Spleen (tissue), 11 donors: ENCODE data around the gene OR8J1. TPM values are rescaled to one million over a fixed set of nuclear protein-coding genes. Genes with fewer than 3 reads are reported as not detected.
"Not testable (repeated sequence)": the region's sequence is repeated elsewhere in the genome, so short reads cannot be mapped to it uniquely, and the experiment has no call there.

Source experiments
- DNase-seq: peaks from one replicate; pipeline ENCODE4 v3.0.0-alpha.2; 2020
- H3K27ac ChIP-seq, 8 donors: fragments of 200-600 bp; sonication (generic) in 7 of 8; 1 replicate in 4 of 8; 2 replicates in 4 of 8; pipeline versions ENCODE4 v1.5.0 to v1.8.0; 2016 to 2021; ENCODE audit warnings: inconsistent platforms in 4 of 8, mild to moderate bottlenecking in 4 of 8, moderate library complexity in 1 of 8
- H3K27me3 ChIP-seq, 7 donors: fragments of 200-600 bp; sonication (generic) in 6 of 7; replicated peaks in 1 of 7; 1 replicate in 4 of 7; 2 replicates in 3 of 7; pipeline versions ENCODE4 v1.5.0 to v1.8.0; 2016 to 2021; ENCODE audit warnings: inconsistent platforms in 3 of 7, mild to moderate bottlenecking in 1 of 7
- H3K36me3 ChIP-seq, 6 donors: fragments of 200-600 bp; sonication (generic) in 5 of 6; 1 replicate in 4 of 6; 2 replicates in 2 of 6; pipeline versions ENCODE4 v1.5.0 to v1.8.0; 2016 to 2021; ENCODE audit warnings: inconsistent platforms in 2 of 6
- H3K4me1 ChIP-seq, 6 donors: fragments of 200-600 bp; sonication (generic) in 5 of 6; 1 replicate in 3 of 6; 2 replicates in 3 of 6; pipeline versions ENCODE4 v1.5.0 to v1.8.0; 2016 to 2021; ENCODE audit warnings: inconsistent platforms in 3 of 6
- H3K4me3 ChIP-seq, 8 donors: fragments of 200-600 bp; sonication (generic) in 7 of 8; 1 replicate in 4 of 8; 2 replicates in 4 of 8; pipeline versions ENCODE4 v1.5.0 to v1.8.0; 2016 to 2021; ENCODE audit warnings: inconsistent platforms in 4 of 8, mild to moderate bottlenecking in 4 of 8, moderate library complexity in 2 of 8
- H3K9me3 ChIP-seq, 8 donors: fragments of 200-600 bp; sonication (generic) in 7 of 8; 1 replicate in 4 of 8; 2 replicates in 4 of 8; pipeline versions ENCODE4 v1.5.0 to v1.8.0; 2016 to 2021; ENCODE audit warnings: inconsistent platforms in 4 of 8
- POLR2A ChIP-seq, 3 donors: fragments of 450-650 bp; IDR thresholded peaks; one replicate each; pipeline ENCODE4 v1.5.1; 2017; ENCODE audit warnings: antibody characterized with exemption in 3 of 3, mild to moderate bottlenecking in 1 of 3
- POLR2AphosphoS5 ChIP-seq, 3 donors: sonication (generic); formaldehyde crosslinking; IDR thresholded peaks; one replicate each; pipeline ENCODE4 v1.5.1; 2017; ENCODE audit warnings: antibody characterized with exemption in 3 of 3
- WGBS, 5 donors: extraction: QIAGEN DNeasy Blood & Tissue Kit in 3 of 5; methylation state at CpG; one replicate each; pipeline versions ENCODE4 v1.1.5 to v1.1.7; 2013 to 2018; 5-methylcytosine and 5-hydroxymethylcytosine counted together
- intact Hi-C: fragments of 100-400 bp; cut with DNase I; formaldehyde crosslinking; loops from one replicate; pipeline ENCODE4 v1.15.0; 2023; ENCODE audit warnings: low total_unique reads
- polyA plus RNA-seq, 3 donors: library from polyadenylated mRNA; stranded (reverse); fragments of 200-250 nt; gene quantifications; one replicate each; pipeline ENCODE4 v1.2.1, GENCODE V29; 2013
- total RNA-seq, 7 donors: library from RNA; depleted of rRNA in 3 of 7; stranded (reverse); fragments of >200 nt in 3 of 7; fragmentation: NEBNext Ultra II Directional in 4 of 7; extraction: Animal tissue kit (Norgen Biotek cat#: 25700) in 4 of 7; gene quantifications; one replicate each; pipeline versions ENCODE4 v1.1.0 to v1.2.1, GENCODE V29; 2016 to 2021
- TF ChIP-seq, protein P1 (sequence below), 11 experiments: fragments of 200-600 bp in 7 of 11; fragments of 450-650 bp in 4 of 11; sonication (generic) in 4 of 11; IDR thresholded peaks in 8 of 11; conservative IDR thresholded peaks in 3 of 11; 1 replicate in 7 of 11; 2 replicates in 4 of 11; pipeline versions ENCODE4 v1.4.0 to v1.8.0; 2016 to 2021; ENCODE audit warnings: antibody characterized with exemption in 11 of 11, inconsistent platforms in 4 of 11, mild to moderate bottlenecking in 1 of 11
- donor health status: healthy with polysubstance abuse.
- donor health status: DM: no; HTN: no; CAD: no; lungs with moderate emphysema.
- donor health status: DM: no; HTN: no; CAD: no.
- donor health status: Bipolar disorder and iron deficiency.
- donor health status: healthy.
- donor health status: DM: no; HTN: no; CAD: no.
- donor health status: DM: yes; HTN: yes; CAD: no.

The OR8J1 gene
- total and polyA plus RNA-seq, 10 donors = not detected

GRCh38 chr11:56380120-56380519 is 26.0 kb downstream of the OR8J1 start:
- TF ChIP-seq, protein P1, sequence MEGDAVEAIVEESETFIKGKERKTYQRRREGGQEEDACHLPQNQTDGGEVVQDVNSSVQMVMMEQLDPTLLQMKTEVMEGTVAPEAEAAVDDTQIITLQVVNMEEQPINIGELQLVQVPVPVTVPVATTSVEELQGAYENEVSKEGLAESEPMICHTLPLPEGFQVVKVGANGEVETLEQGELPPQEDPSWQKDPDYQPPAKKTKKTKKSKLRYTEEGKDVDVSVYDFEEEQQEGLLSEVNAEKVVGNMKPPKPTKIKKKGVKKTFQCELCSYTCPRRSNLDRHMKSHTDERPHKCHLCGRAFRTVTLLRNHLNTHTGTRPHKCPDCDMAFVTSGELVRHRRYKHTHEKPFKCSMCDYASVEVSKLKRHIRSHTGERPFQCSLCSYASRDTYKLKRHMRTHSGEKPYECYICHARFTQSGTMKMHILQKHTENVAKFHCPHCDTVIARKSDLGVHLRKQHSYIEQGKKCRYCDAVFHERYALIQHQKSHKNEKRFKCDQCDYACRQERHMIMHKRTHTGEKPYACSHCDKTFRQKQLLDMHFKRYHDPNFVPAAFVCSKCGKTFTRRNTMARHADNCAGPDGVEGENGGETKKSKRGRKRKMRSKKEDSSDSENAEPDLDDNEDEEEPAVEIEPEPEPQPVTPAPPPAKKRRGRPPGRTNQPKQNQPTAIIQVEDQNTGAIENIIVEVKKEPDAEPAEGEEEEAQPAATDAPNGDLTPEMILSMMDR (IDR thresholded peaks at IDR 0.05 in 8 of 11, conservative IDR thresholded peaks at IDR 0.05 in 3 of 11) = no peak
- TF ChIP-seq POLR2AphosphoS5 (IDR thresholded peaks at IDR 0.05) (no peak), POLR2A (IDR thresholded peaks at IDR 0.05) (no peak)
- Histone ChIP-seq H3K4me3 (no peak overlapping the region), H3K27ac (no peak overlapping the region), H3K36me3 (no peaks in the 10 kb centered on the region), H3K27me3 (no peaks in the 10 kb centered on the region), H3K4me1 (no peaks in the 10 kb centered on the region), H3K9me3 (peaks cover 0 to 8% (median 4%) of the 10 kb centered on the region in 8 donors)
- 82 to 93% (median 87%) methylated on average over 2 of the region's 2 CpGs for WGBS, 5 donors
- intact Hi-C loops = no loop called here
- no peak for DNase-seq

DNA sequence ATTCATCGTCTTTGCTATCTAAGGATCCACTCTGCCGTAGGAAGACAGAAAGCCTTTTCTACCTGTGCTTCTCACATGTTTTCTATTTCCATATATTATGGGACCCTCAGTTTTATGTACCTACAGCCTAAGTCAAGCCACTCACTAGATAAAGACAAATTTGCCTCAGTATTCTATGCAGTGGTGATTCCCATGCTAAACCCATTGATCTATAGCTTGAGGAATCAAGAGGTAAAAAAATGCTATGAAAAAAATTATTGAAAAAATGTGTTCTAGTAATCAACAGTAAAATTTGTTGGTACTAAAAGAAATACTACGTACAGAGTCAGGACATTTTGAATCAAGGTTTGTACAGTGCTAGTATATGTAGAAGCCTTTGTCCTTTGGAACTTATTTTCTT is 40.3 kb downstream of the OR8J1 start:
- intact Hi-C loops = no loop called here
- no peak for TF ChIP-seq POLR2A (IDR thresholded peaks at IDR 0.05)
- TF ChIP-seq, protein P1 (IDR thresholded peaks at IDR 0.05 in 8 of 11, conservative IDR thresholded peaks at IDR 0.05 in 3 of 11) = no peak
- no peak for TF ChIP-seq POLR2AphosphoS5 (IDR thresholded peaks at IDR 0.05)

GRCh38 chr11:56396047-56396446 is 42.0 kb downstream of the OR8J1 start:
- no peak for DNase-seq
- intact Hi-C loops = no loop called here
- 50 to 79% (median 53%) methylated on average over 3 of the region's 3 CpGs for WGBS, 5 donors
- H3K9me3 ChIP-seq = peaks cover 0 to 14% (median 6%) of the 10 kb centered on the region in 8 donors
- TF ChIP-seq POLR2AphosphoS5 (IDR thresholded peaks at IDR 0.05) (no peak), POLR2A (IDR thresholded peaks at IDR 0.05) (no peak)
- TF ChIP-seq, protein P1 (IDR thresholded peaks at IDR 0.05 in 8 of 11, conservative IDR thresholded peaks at IDR 0.05 in 3 of 11) = no peak
- H3K36me3 ChIP-seq = no peaks in the 10 kb centered on the region
- H3K27ac ChIP-seq = no peak overlapping the region
- H3K27me3 ChIP-seq = no peaks in the 10 kb centered on the region
- H3K4me3 ChIP-seq = no peak overlapping the region
- H3K4me1 ChIP-seq = no peaks in the 10 kb centered on the region

More for the DNA sequence above, 40.3 kb downstream of the OR8J1 start:
- Histone ChIP-seq H3K4me3 (no peak overlapping the region), H3K9me3 (peaks cover 0 to 11% (median 6%) of the 10 kb centered on the region in 8 donors), H3K27ac (no peak overlapping the region), H3K27me3 (no peaks in the 10 kb centered on the region), H3K36me3 (no peaks in the 10 kb centered on the region), H3K4me1 (no peaks in the 10 kb centered on the region)
- no peak for DNase-seq
- WGBS, 5 donors = 86 to 94% (median 87%) methylated on average over 3 of the region's 3 CpGs

DNA sequence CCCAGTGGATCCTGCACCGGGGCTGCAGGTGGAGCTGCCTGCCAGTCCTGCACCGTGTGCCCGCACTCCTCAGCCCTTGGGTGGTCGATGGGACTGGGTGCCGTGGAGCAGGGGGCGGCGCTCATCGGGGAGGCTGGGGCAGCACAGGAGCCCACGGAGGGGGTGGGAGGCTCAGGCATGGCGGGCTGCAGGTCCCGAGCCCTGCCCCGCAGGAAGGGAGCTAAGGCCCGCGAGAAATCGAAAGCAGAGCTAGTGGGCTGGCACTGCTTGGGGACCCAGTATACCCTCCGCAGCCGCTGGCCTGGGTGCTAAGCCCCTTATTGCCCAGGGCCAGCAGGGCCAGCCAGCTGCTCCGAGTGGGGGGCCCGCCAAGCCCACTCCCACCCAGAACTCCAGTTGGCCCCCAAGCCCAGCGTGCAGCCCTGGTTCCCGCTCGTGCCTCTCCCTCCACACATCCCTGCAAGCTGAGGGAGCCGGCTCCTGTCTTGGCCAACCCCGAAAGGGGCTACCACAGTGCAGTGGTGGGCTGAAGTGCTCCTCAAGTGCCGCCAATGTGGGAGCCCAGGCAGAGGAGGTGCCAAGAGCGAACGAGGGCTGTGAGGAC is 47.9 kb downstream of the OR8J1 start:
- H3K4me1 ChIP-seq, H3K27ac ChIP-seq, H3K27me3 ChIP-seq, H3K36me3 ChIP-seq, intact Hi-C loops, H3K4me3 ChIP-seq, DNase-seq: not testable (repeated sequence)
- H3K9me3 ChIP-seq = peaks cover 0 to 35% (median 19%) of the 10 kb centered on the region in 8 donors
- WGBS, 5 donors = 85 to 99% (median 92%) methylated on average over 7 to 27 of the region's 27 CpGs
